Measurements from ENCODE around the gene EGF.

Gene EGF

GRCh38 chr4:109953556-109953955 lies 40.9 kb downstream of the EGF start:
- DNase-seq: no peak
- intact Hi-C loops (cut with DNase I): no loop called here

GRCh38 chr4:109955146-109955545 lies 42.5 kb downstream of the EGF start:
- no peak for DNase-seq
- intact Hi-C loops (cut with DNase I): no loop called here

GRCh38 chr4:109957227-109957626 lies 44.5 kb downstream of the EGF start:
- no peak for DNase-seq
- intact Hi-C loops (cut with DNase I): no loop called here

- intact Hi-C loops (cut with DNase I): no loop called here
- DNase-seq: no peak
Measured at GRCh38 chr4:109959195-109959594, 46.5 kb downstream of the EGF start.

- DNase-seq: no peak
Measured at GRCh38 chr4:109962401-109962800, 49.7 kb downstream of the EGF start.

GRCh38 chr4:109966891-109967481 lies 54.3 kb downstream of the EGF start:
- DNase-seq: no peak
- intact Hi-C loops (cut with DNase I): no loop called here

More at GRCh38 chr4:109962401-109962800, 49.7 kb downstream of the EGF start:
- intact Hi-C loops (cut with DNase I): no loop called here

- intact Hi-C loops (cut with DNase I): no loop called here
- DNase-seq: no peak
Measured at GRCh38 chr4:109967798-109968520, 55.3 kb downstream of the EGF start.

- intact Hi-C loops (cut with DNase I): no loop called here
- DNase-seq: no peak
Measured at GRCh38 chr4:109969087-109969486, 56.4 kb downstream of the EGF start.

GRCh38 chr4:109969919-109970318 lies 57.2 kb downstream of the EGF start:
- intact Hi-C loops (cut with DNase I): loop anchor here (10.0 kb wide), 2 partner anchors 145 to 265 kb away; partner anchors contain the start of genes CASP6 and RRH

GRCh38 chr4:109972786-109973528 lies 60.3 kb downstream of the EGF start:
- DNase-seq: no peak
- intact Hi-C loops (cut with DNase I): loop anchor here (10.0 kb wide), 2 partner anchors 148 to 268 kb away; partner anchors contain the start of genes CASP6 and RRH

More at GRCh38 chr4:109969919-109970318, 57.2 kb downstream of the EGF start:
- DNase-seq: no peak

GRCh38 chr4:109973529-109973905 lies 60.8 kb downstream of the EGF start:
- intact Hi-C loops (cut with DNase I): loop anchor here (10.0 kb wide), 2 partner anchors 149 to 269 kb away; partner anchors contain the start of genes CASP6 and RRH

GRCh38 chr4:109976189-109976588 lies 63.5 kb downstream of the EGF start:
- DNase-seq: no peak
- intact Hi-C loops (cut with DNase I): loop anchor here (10.0 kb wide), 2 partner anchors 151 to 271 kb away; partner anchors contain the start of genes CASP6 and RRH

More at GRCh38 chr4:109973529-109973905, 60.8 kb downstream of the EGF start:
- DNase-seq: no peak

GRCh38 chr4:109977854-109978501 lies 65.3 kb downstream of the EGF start:
- DNase-seq: no peak
- intact Hi-C loops (cut with DNase I): loop anchor here (1.0 to 10.0 kb wide), 3 partner anchors 153 to 556 kb away; partner anchors contain the start of genes CASP6 and RRH

GRCh38 chr4:109978704-109979454 lies 66.2 kb downstream of the EGF start:
- intact Hi-C loops (cut with DNase I): loop anchor here (1.0 to 10.0 kb wide), 3 partner anchors 154 to 557 kb away; partner anchors contain the start of genes CASP6 and RRH

GRCh38 chr4:109979920-109980717 lies 67.4 kb downstream of the EGF start:
- intact Hi-C loops (cut with DNase I): loop anchor here (10.0 kb wide), 2 partner anchors 155 to 275 kb away; partner anchors contain the start of genes CASP6 and RRH
- DNase-seq: no peak

More at GRCh38 chr4:109978704-109979454, 66.2 kb downstream of the EGF start:
- DNase-seq: no peak

- intact Hi-C loops (cut with DNase I): no loop called here
- no peak for DNase-seq
Measured at GRCh38 chr4:109981936-109982335, 69.3 kb downstream of the EGF start.

GRCh38 chr4:109982521-109982920 lies 69.8 kb downstream of the EGF start:
- intact Hi-C loops (cut with DNase I): no loop called here

More at GRCh38 chr4:109982521-109982920, 69.8 kb downstream of the EGF start:
- no peak for DNase-seq

All from posterior cingulate gyrus (tissue), 11 donors.